HepG2 (cell line): Measurements from ENCODE around the gene DPYD. TPM values are rescaled to one million over a fixed set of nuclear protein-coding genes. Genes with fewer than 3 reads are reported as not detected.

Source experiments
- ATAC-seq: fragments of 200-7000 bp; cut with Tn5 transposase; 3 replicates; pipeline ENCODE4 v1.9.1; 2020; ENCODE audit warnings: mild to moderate bottlenecking, moderate library complexity
- BruUV-seq: library from RNA; stranded (reverse); fragments of 400-500 nt; replicated peaks from 2 replicates; lab custom pipeline; 2021; lab: Mats Ljungman, UMichigan
- CTCF ChIA-PET: fragments of 300-600 bp; formaldehyde crosslinking; extraction: SDS; loops from one replicate; lab custom pipeline; 2021; ENCODE audit warnings: low total read pairs, inconsistent platforms, low intra/inter-chr PET ratio; lab: Yijun Ruan, JAX
- POLR2A ChIA-PET: fragments of 350-600 bp; sonication (Branson Sonifier 250); formaldehyde crosslinking; loops from one replicate; lab custom pipeline; 2020; ENCODE audit warnings: antibody characterized with exemption, inconsistent platforms; lab: Yijun Ruan, JAX
- DNase-seq: peaks from one replicate; pipeline ENCODE4 v3.0.0-alpha.2; 2015; ENCODE audit warnings: low spot score
- FAIRE-seq: peaks from 3 replicates; lab custom pipeline; 2011; peaks lifted over from hg19 to GRCh38; lab: Jason Lieb, UNC
- H2AFZ ChIP-seq: one replicate; pipeline ENCODE4 v1.6.1; 2011; ENCODE audit warnings: low read length, inconsistent platforms
- H3K27ac ChIP-seq: fragments of 300-600 bp; 3 replicates; pipeline ENCODE4 v1.8.0; 2011; ENCODE audit warnings: mixed run types, mild to moderate bottlenecking, mixed read lengths, low read length, inconsistent platforms; ENCODE audit not compliant: insufficient read depth; ENCODE audit errors: extremely low read length
- H3K27me3 ChIP-seq, 2 experiments: fragments of 200-600 bp in 1 of 2; 2 replicates in 1 of 2; 3 replicates in 1 of 2; pipeline versions ENCODE4 v1.6.0 to v1.8.0; 2011; ENCODE audit warnings: low read length in 2 of 2, mild to moderate bottlenecking in 2 of 2, moderate library complexity in 2 of 2, inconsistent platforms in 1 of 2; ENCODE audit not compliant: insufficient read depth in 2 of 2, control insufficient read depth in 1 of 2
- H3K36me3 ChIP-seq, 2 experiments: fragments of 200-600 bp in 1 of 2; replicated peaks in 1 of 2; 2 replicates in 1 of 2; 3 replicates in 1 of 2; pipeline versions ENCODE4 v1.5.1 to v1.8.0; 2011; ENCODE audit warnings: low read length in 2 of 2, inconsistent platforms in 1 of 2; ENCODE audit not compliant: insufficient read depth in 2 of 2, control insufficient read depth in 1 of 2
- H3K4me1 ChIP-seq: 2 replicates; pipeline ENCODE4 v1.5.1; 2012; ENCODE audit warnings: low read length, inconsistent platforms; ENCODE audit not compliant: insufficient read depth
- H3K4me2 ChIP-seq: 2 replicates; pipeline ENCODE4 v1.6.0; 2011; ENCODE audit warnings: low read depth, low read length, inconsistent platforms
- H3K4me3 ChIP-seq, 3 experiments: fragments of 200-600 bp in 1 of 3; sonication (generic), shearing (Covaris generic) in 1 of 3; replicated peaks in 1 of 3; 2 replicates each; pipeline ENCODE4 v1.5.1; 2011 to 2016; ENCODE audit warnings: low read length in 3 of 3, inconsistent platforms in 2 of 3, low read depth in 2 of 3, mild to moderate bottlenecking in 2 of 3, control low read depth in 1 of 3, mixed read lengths in 1 of 3; ENCODE audit not compliant: insufficient read depth in 1 of 3
- H3K79me2 ChIP-seq: one replicate; pipeline ENCODE4 v1.6.1; 2011; ENCODE audit warnings: low read length, inconsistent platforms; ENCODE audit not compliant: insufficient read depth
- H3K9ac ChIP-seq: 2 replicates; pipeline ENCODE4 v1.6.0; 2011; ENCODE audit warnings: mild to moderate bottlenecking, low read depth, low read length, inconsistent platforms; ENCODE audit not compliant: insufficient read depth
- H3K9me3 ChIP-seq: 2 replicates; pipeline ENCODE4 v1.5.1; 2012; ENCODE audit warnings: mild to moderate bottlenecking, low read length
- H4K20me1 ChIP-seq: 2 replicates; pipeline ENCODE4 v1.6.0; 2011; ENCODE audit warnings: inconsistent platforms, mild to moderate bottlenecking, low read length, moderate library complexity; ENCODE audit not compliant: insufficient read depth
- ETV5 ChIP-seq: IDR thresholded peaks from 2 replicates; pipeline ENCODE4 v1.6.1; 2018; ENCODE audit warnings: missing biosample characterization, missing genetic modification reagents, inconsistent platforms, borderline replicate concordance
- HOXA3 ChIP-seq: sonication (generic); formaldehyde crosslinking; IDR thresholded peaks from 2 replicates; pipeline ENCODE4 v1.5.0; 2020; ENCODE audit warnings: missing genetic modification reagents
- KDM3A ChIP-seq: IDR thresholded peaks from 2 replicates; pipeline ENCODE4 v1.6.1; 2018; ENCODE audit warnings: low read depth, missing compliant biosample characterization
- KDM5A ChIP-seq: fragments of 200-600 bp; sonication (generic); IDR thresholded peaks from 2 replicates; pipeline ENCODE4 v1.7.0; 2018; ENCODE audit warnings: antibody characterized with exemption, mild to moderate bottlenecking, low read length, borderline replicate concordance
- KDM6A ChIP-seq: IDR thresholded peaks from 2 replicates; pipeline ENCODE4 v1.6.1; 2016; ENCODE audit warnings: low read depth
- MXD4 ChIP-seq: IDR thresholded peaks from 2 replicates; pipeline ENCODE4 v1.6.1; 2016; ENCODE audit warnings: mild to moderate bottlenecking, missing biosample characterization, missing genetic modification reagents
- NBN ChIP-seq: fragments of 450-650 bp; conservative IDR thresholded peaks from 2 replicates; pipeline ENCODE4 v1.6.1; 2017
- SIN3B ChIP-seq: fragments of 150-350 bp; IDR thresholded peaks from 2 replicates; pipeline ENCODE4 v1.6.1; 2014; ENCODE audit warnings: low read length
- TP53 ChIP-seq: sonication (generic); formaldehyde crosslinking; conservative IDR thresholded peaks from 2 replicates; pipeline ENCODE4 v1.4.0; 2020; ENCODE audit warnings: missing genetic modification reagents
- ZNF607 ChIP-seq: sonication (generic); formaldehyde crosslinking; IDR thresholded peaks from 2 replicates; pipeline ENCODE4 v1.5.1; 2020; ENCODE audit warnings: missing genetic modification reagents, mild to moderate bottlenecking, borderline replicate concordance
- ZNF841 ChIP-seq: sonication (generic); formaldehyde crosslinking; IDR thresholded peaks from 2 replicates; pipeline ENCODE4 v1.8.1; 2023; ENCODE audit warnings: missing genetic modification reagents, borderline replicate concordance
- in situ Hi-C: cut with HindIII; loops from 2 replicates; pipeline ENCODE4 v1.10.0; 2017; ENCODE audit warnings: low pct_unique_long_range_greater_than_20kb; ENCODE audit not compliant: extremely low pct_ligation_motif_present
- intact Hi-C: fragments of 100-400 bp; cut with micrococcal nuclease; formaldehyde crosslinking; loops from one replicate; pipeline ENCODE4 v1.10.0; 2022; ENCODE audit not compliant: unreplicated experiment
- polyA plus RNA-seq, 8 experiments: library from polyadenylated mRNA; depleted of rRNA in 3 of 8; stranded (reverse) in 7 of 8; unstranded in 1 of 8; fragments of >200 nt; fragmentation: Illumina TruSeq in 4 of 8; extraction: Trizol in 4 of 8; gene quantifications; 2 replicates each; pipeline versions ENCODE4 v1.2.1 to v1.2.3, GENCODE V29; 2011 to 2016; ENCODE audit warnings: low read depth in 4 of 8, missing spikeins in 1 of 8, mixed read lengths in 1 of 8; ENCODE audit not compliant: insufficient read depth in 1 of 8
- total RNA-seq, 5 experiments: library from RNA; depleted of rRNA; stranded (reverse); fragments of >200 nt; fragmentation: Illumina TruSeq; extraction: Trizol; gene quantifications; 2 replicates each; pipeline ENCODE4 v1.2.3, GENCODE V29; 2016; ENCODE audit warnings: low read depth in 1 of 5
- TF ChIP-seq, protein P1 (sequence below): conservative IDR thresholded peaks from 2 replicates; pipeline ENCODE4 v1.6.1; 2018; ENCODE audit warnings: missing genetic modification reagents
- TF ChIP-seq, protein P2 (sequence below): sonication (generic); formaldehyde crosslinking; IDR thresholded peaks from 2 replicates; pipeline ENCODE4 v1.4.0; 2020; ENCODE audit warnings: mild to moderate bottlenecking, missing genetic modification reagents, borderline replicate concordance
- TF ChIP-seq, protein P3 (sequence below): sonication (generic); formaldehyde crosslinking; IDR thresholded peaks from 2 replicates; pipeline ENCODE4 v1.8.1; 2023; ENCODE audit warnings: mild to moderate bottlenecking, missing genetic modification reagents
- TF ChIP-seq, protein P4 (sequence below): sonication (generic); formaldehyde crosslinking; IDR thresholded peaks from 2 replicates; pipeline ENCODE4 v1.5.0; 2020; ENCODE audit warnings: mild to moderate bottlenecking, missing genetic modification reagents
- TF ChIP-seq, protein P5 (sequence below): sonication (generic); formaldehyde crosslinking; IDR thresholded peaks from 2 replicates; pipeline ENCODE4 v1.5.0; 2020; ENCODE audit warnings: missing genetic modification reagents

Gene DPYD
- total and polyA plus RNA-seq, 2 of the 13 experiments (the other 11 are each of a cell fraction or from before 2014, with no cell fraction given), result 1.3 to 3.4 TPM

DNA sequence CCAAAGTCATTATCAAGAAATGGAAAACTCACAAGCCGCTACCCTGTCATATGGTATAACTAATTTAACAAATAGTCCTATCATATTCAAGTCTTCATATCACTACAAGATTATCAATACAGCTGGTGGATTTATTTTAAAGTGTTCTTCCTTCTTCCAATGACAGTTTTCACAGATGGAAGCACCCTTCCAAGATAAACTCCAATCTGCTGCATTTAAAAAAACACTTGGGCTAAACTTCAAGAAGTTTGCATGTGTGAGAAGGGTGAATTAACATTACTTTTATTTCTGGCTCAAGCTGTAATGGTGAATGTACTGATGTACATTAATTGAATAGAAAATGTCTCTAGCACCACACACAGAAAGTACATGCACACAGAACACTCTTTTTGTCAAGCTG, 192.4 kb downstream of the DPYD start (continued):
- TF ChIP-seq, protein P1, sequence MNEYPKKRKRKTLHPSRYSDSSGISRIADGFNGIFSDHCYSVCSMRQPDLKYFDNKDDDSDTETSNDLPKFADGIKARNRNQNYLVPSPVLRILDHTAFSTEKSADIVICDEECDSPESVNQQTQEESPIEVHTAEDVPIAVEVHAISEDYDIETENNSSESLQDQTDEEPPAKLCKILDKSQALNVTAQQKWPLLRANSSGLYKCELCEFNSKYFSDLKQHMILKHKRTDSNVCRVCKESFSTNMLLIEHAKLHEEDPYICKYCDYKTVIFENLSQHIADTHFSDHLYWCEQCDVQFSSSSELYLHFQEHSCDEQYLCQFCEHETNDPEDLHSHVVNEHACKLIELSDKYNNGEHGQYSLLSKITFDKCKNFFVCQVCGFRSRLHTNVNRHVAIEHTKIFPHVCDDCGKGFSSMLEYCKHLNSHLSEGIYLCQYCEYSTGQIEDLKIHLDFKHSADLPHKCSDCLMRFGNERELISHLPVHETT (CRISPR knock-in tag), result no peak
- TF ChIP-seq, protein P2, sequence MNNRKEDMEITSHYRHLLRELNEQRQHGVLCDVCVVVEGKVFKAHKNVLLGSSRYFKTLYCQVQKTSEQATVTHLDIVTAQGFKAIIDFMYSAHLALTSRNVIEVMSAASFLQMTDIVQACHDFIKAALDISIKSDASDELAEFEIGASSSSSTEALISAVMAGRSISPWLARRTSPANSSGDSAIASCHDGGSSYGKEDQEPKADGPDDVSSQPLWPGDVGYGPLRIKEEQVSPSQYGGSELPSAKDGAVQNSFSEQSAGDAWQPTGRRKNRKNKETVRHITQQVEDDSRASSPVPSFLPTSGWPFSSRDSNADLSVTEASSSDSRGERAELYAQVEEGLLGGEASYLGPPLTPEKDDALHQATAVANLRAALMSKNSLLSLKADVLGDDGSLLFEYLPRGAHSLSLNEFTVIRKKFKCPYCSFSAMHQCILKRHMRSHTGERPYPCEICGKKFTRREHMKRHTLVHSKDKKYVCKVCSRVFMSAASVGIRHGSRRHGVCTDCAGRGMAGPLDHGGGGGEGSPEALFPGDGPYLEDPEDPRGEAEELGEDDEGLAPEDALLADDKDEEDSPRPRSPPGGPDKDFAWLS (CRISPR knock-in tag), result no peak
- TF ChIP-seq KDM3A, result no peak

DNA sequence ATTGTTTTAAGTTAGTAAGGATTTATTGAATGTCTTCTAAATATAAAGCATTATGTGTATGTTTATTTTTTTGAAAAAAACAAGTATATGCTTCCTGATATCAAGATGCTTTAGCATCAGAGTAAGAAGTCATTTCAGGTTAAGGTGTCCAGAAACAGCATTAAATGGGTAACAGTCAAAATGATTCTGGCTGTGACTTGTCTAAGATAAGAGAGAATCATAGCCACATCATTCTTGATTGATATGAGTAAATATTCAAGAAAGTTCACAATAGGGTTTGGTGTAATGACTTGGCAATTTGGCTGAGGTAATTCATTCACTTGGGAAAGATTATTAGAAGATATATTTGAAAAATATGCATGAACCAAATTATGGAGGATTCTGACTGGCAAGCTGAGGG, 193.8 kb downstream of the DPYD start:
- ChIA-PET CTCF (no interaction called here), POLR2A (no interaction called here)
- TF ChIP-seq TP53 (CRISPR knock-in tag) (no peak), ETV5 (CRISPR knock-in tag) (no peak), NBN (no peak), ZNF841 (CRISPR knock-in tag) (no peak), KDM6A (CRISPR knock-in tag) (no peak), MXD4 (CRISPR knock-in tag) (no peak), HOXA3 (CRISPR knock-in tag) (no peak), ZNF607 (CRISPR knock-in tag) (no peak), SIN3B (no peak), KDM5A (no peak)
- TF ChIP-seq, protein P3, sequence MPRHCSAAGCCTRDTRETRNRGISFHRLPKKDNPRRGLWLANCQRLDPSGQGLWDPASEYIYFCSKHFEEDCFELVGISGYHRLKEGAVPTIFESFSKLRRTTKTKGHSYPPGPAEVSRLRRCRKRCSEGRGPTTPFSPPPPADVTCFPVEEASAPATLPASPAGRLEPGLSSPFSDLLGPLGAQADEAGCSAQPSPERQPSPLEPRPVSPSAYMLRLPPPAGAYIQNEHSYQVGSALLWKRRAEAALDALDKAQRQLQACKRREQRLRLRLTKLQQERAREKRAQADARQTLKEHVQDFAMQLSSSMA (CRISPR knock-in tag), result no peak
- TF ChIP-seq, protein P4, sequence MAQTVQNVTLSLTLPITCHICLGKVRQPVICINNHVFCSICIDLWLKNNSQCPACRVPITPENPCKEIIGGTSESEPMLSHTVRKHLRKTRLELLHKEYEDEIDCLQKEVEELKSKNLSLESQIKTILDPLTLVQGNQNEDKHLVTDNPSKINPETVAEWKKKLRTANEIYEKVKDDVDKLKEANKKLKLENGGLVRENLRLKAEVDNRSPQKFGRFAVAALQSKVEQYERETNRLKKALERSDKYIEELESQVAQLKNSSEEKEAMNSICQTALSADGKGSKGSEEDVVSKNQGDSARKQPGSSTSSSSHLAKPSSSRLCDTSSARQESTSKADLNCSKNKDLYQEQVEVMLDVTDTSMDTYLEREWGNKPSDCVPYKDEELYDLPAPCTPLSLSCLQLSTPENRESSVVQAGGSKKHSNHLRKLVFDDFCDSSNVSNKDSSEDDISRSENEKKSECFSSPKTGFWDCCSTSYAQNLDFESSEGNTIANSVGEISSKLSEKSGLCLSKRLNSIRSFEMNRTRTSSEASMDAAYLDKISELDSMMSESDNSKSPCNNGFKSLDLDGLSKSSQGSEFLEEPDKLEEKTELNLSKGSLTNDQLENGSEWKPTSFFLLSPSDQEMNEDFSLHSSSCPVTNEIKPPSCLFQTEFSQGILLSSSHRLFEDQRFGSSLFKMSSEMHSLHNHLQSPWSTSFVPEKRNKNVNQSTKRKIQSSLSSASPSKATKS, result no peak
- TF ChIP-seq, protein P5, sequence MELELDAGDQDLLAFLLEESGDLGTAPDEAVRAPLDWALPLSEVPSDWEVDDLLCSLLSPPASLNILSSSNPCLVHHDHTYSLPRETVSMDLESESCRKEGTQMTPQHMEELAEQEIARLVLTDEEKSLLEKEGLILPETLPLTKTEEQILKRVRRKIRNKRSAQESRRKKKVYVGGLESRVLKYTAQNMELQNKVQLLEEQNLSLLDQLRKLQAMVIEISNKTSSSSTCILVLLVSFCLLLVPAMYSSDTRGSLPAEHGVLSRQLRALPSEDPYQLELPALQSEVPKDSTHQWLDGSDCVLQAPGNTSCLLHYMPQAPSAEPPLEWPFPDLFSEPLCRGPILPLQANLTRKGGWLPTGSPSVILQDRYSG, result no peak
- ATAC-seq (no peak), DNase-seq (no peak), FAIRE-seq (no peak)
- Histone ChIP-seq H3K4me1 (no peaks in the 10 kb centered on the region), H4K20me1 (no peaks in the 10 kb centered on the region), H3K27me3 (no peaks in the 10 kb centered on the region), H3K9me3 (no peaks in the 10 kb centered on the region), H3K4me3 (no peak overlapping the region), H2AFZ (no peak overlapping the region), H3K4me2 (no peak overlapping the region), H3K36me3 (no peaks in the 10 kb centered on the region), H3K79me2 (no peaks in the 10 kb centered on the region), H3K9ac (no peak overlapping the region), H3K27ac (no peak overlapping the region)
- in situ Hi-C loops, result no loop called here
- intact Hi-C loops, result no loop called here
- no TSS peak for BruUV-seq
